Superior temporal gyrus (tissue), 1 donor: Measurements from ENCODE around the gene APOBEC3H.

Source experiments
- DNase-seq: peaks from one replicate; pipeline ENCODE4 v3.0.0-alpha.2; 2016; ENCODE audit errors: extremely low spot score

Gene APOBEC3H

GRCh38 chr22:39110631-39111561 lies 13.9 kb downstream of the APOBEC3H start:
- DNase-seq, result no peak

DNA sequence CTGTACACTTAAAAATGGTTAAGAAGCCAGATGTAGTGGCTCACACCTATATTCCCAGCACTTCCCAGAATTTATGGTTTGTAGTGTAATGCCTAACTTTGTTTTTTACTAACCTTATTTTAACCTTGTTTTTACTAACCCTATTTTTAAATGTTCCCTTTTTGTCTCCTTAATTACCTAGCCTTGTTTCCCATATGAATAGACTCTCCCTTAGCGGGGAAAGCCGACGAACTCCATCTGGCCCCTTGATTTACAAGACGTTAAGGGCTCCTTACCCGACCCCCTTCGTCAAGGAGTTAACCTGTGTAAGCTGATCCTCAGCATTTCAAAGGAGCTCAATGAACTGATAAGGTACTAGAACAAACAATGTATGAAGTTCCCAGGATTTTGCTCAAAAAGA lies 17.1 kb downstream of the APOBEC3H start:
- no peak for DNase-seq

DNA sequence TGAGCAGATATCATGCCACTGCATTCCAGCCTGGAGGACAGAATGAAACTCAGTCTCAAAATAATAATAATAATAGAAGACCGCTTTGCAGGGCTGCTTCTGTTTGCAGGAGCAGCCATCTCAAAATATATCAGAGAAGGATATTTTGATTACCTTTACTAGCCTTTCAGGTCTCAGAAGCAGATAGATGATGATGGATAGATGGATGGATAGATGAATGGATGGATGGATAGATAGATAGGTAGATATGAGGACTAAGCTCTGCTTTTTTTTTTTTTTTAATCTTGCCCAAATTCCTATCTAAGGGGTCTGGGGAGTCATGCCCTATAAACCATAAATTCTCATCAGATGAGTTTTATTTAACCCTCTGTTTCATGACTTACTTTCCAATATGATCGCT lies 18.5 kb downstream of the APOBEC3H start:
- no peak for DNase-seq

- no peak for DNase-seq
Measured at GRCh38 chr22:39115977-39116621, 19.1 kb downstream of the APOBEC3H start.

DNA sequence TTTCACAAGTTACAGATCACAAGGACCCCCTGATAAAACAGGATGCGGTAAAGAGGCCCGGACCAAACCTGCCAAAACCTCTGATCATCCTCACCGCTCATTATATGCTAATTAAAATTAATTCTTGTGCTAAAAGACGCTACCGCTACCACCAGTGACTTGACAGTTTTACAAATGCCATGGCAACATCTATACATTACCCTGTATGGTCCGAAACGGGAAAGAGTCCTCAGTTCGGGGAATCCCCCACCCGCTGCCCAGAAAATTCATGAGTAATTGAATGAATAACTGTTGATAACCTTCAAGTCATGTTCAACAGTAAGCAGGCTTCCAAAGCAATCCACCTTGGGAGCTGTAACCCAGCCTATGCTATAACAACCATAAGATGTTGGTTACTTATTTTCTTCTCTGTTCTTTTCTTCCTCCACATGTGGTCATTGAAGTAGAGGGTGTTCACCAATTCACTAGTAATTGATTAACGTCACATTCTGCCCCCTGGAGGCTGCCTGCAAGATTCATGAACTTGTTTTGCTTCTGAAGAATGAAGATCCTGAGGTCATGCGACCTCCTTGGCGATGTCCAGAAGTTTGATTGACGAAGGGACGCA lies 20.6 kb downstream of the APOBEC3H start:
- no peak for DNase-seq

DNA sequence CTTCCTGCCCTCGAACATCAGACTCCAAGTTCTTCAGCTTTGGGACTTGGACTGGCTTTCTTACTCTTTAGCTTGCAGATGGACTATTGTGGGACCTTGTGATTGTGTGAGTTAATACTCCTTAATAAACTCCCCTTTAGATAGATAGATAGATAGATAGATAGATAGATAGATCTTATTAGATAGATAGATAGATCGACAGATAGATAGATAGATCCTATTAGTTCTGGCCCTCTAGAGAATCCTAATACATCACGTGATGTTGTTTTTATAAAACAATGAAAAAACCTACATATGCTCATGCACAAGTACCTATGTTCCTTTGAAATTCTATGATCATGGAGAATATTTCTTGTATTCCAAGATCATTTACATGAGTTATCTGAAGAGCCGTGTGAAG lies 23.9 kb downstream of the APOBEC3H start:
- DNase-seq, result no peak

- DNase-seq, result no peak
Measured at GRCh38 chr22:39122772-39123470, 25.9 kb downstream of the APOBEC3H start.

DNA sequence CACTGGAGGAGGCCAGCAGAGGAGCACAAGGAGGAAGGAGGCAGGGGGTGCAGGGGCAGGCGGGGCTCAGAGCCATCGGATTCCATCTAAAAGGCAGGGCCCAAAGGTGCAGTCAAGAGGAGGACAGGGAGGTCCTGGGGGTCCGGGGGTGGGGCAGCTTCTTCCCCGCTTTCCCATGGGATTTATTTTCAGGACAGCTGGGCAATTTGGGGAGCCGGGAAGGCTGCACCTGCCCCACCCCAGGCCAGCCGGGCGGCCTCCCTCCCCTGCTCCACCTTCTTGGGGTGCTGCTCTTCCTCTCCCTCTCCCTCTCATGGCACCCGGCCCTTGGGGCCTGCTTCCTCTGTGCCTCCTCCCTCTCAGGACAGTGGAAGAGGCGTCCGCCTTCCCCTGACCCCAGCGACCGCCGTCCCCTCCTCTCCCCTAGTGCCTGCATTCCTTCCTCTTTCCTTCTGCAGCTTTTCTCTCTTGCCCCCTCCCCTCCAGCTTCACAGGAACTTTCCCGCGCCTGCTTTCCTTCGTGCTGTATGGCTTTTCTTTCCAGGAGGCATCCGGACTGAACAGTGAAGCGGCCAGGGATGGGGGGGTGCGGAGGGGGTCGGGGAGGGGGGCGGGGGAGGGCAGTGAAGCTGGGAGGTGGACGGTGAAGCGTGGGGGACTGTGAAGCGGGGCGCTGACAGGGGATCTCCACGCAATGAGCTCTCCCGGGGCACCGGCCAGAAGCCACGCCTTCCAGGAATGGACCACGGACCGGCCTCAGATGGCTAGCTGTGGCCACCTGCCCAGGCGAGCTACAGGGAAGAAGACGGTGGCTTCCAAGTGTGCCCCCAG lies 26.9 kb downstream of the APOBEC3H start:
- DNase-seq, result no peak

DNA sequence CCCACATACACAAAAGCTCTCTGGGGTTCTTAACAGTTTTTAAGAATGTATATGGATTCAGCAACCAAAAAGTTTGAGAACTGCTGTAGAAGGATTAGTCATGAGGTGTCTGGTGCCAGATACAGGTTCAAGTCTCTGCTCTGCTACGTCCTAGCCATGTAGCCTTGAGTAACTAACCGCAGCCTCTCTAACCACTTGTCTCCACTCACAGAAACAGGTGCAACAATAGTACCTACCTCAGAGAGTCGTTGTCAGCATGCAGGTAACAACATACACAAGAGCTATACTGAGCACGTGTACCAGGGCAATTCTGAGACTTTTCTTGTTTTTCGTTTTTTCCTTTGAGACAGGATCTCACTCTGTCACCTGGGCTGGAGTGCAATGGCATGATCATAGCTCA lies 28.6 kb downstream of the APOBEC3H start:
- no peak for DNase-seq

- DNase-seq, result no peak
Measured at GRCh38 chr22:39128508-39128907, 31.5 kb downstream of the APOBEC3H start.

DNA sequence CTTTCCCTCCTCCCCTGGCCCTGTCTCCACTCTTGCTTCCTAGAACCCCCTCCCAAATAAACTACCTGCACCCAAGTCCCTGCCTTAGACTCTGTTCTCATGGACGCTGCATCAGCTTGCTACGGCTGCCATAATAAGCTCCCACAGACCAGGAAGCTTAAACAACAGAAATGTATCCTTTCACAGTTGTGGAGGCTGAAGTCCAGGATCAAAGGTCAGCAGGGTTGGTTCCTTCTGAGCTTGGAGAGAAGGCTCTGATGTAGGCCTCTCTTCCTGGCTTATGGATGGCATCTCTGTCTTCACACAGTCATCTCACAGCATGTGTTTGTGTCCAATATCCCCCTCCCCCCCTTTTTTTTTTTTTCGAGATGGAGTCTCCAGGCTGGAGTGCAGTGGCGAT lies 32.0 kb downstream of the APOBEC3H start:
- no peak for DNase-seq

GRCh38 chr22:39129746-39130145 lies 32.7 kb downstream of the APOBEC3H start:
- DNase-seq, result no peak

DNA sequence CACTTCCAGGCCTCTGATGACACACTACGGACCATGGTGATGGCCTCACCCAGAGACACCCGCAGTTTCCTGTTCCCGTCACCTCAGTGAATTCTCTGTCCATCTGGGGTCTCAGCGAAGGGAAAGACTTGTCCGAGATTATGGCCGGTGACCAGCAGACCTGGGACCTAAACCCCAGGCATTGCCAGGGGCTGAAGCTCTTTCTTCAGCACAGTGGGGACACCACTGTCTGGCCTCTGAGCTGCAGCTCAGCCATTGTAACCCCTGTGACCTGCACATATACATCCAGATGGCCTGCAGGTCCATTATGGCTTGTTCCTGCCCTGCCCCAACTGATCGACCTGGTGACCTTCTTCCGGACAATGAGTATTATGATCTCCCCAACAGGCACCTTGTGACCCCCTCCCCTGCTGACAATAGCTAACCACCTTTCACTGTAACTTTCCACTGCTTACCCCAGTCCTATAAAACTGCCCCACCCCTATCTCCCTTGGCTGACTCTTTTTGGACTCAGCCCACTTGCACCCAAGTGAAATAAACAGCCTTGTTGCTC lies 33.2 kb downstream of the APOBEC3H start:
- no peak for DNase-seq

DNA sequence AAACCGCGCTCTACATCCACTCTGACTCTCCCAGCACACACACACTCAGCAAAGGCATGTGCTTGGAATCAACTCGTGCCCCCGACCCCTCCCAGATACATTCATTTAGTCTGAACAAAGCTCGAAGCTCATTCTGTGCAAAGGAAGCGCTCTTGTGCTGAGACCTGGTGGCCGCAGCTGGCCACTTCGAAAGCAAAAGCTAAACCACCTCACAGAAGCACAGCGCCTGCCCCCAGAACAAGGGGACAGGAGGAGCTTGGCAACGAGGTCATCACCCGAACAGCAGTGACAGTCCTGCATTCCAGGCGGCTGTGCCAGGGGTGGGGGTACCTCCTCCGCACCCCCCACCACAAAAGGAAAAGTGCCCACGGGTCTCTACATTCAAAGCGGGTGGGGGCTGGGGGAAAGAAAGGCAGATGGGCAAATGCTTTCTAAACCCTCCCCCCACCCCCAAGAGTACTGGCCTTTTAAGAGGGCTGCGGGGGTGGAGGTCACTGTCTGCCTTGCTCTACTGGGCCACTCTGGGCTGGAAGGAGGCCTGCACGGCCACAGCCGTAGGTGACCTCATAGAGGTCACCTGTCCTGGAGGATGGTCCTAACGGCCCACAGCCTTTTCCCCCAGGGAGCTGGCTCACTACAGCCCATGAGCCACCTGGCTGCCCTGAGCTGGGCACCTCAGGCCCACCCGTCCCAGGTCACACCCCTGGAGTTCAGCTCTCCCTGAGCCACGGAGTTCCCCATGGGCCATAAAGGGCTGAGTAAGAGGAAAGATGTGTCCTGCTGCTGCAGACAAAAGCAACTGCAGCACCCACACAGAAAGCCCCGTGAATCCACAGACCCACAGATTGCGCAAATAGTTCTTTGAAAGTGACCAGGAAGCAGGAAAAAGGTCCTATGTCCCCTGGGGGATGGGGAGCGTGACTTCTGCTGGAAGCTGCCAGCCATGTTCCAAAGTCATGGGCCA lies 34.1 kb downstream of the APOBEC3H start:
- DNase-seq, result no peak

- DNase-seq, result no peak
Measured at GRCh38 chr22:39132281-39132680, 35.2 kb downstream of the APOBEC3H start.

GRCh38 chr22:39132871-39133524 lies 36.0 kb downstream of the APOBEC3H start:
- DNase-seq, result no peak

DNA sequence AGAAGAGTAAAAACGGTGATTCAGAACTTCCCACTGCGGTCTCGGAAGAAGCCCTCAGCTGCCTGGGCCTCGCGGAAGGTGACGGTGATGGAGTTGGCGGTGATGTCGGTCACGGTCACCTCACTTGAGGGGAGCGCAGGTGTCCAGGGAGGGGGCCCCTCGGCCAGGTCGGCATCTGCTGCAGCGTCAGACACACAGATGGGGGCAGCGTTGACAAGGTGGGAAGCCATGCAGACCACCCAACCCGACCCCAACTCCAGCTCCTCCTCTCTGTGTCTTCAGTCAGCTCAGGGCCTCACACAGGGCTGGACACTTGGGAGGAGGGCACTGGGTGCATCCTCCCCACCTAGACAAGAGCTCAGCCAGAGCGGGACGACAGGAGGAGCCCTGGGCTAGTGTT lies 36.8 kb downstream of the APOBEC3H start:
- no peak for DNase-seq

DNA sequence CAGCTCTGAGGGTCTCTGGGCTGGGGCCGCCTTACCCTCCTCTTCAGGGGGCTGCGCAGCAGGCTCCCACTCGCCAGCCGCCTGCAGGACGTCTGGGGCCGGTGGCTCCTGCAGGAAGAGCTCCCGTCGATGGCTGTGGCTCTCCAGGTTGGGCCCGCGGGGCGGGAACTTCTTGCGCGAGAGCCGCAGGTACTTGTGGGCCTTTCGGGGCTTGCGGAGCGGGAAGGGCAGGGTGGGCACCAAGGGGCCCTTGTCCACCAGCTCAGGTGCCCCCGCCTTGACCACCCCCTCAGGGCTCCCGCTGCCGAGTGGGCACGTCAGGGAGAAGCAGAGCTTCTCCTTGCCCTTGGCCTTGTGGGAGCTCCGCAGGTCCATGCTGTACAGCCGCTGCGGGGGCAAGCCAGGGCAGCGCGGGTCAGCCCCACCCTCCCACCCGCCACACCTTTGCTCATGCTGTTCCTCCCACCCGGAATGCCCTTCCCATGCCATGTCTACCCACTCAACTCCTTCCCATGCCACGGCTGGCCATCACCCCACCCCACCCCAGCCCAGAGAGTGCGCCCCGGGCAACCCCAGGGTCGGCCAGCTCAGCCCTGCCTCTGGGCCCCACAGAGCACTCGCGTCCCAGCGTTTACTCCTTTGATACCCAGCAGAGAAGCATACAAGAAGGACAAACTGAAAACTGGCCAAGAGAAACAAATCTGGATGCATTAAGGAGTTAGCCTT lies 37.5 kb downstream of the APOBEC3H start:
- DNase-seq, result no peak
